K562 (cell line): ENCODE data around the gene ANP32B. TPM values are rescaled to one million over a fixed set of nuclear protein-coding genes. Genes with fewer than 3 reads are reported as not detected.

Source experiments
- AFF4 ChIP-seq: sonication (generic); formaldehyde crosslinking; IDR thresholded peaks from 2 replicates; pipeline ENCODE4 v1.8.0; 2023; ENCODE audit warnings: mild to moderate bottlenecking, missing genetic modification reagents
- CEBPB ChIP-seq: fragments of 450-650 bp; IDR thresholded peaks from 2 replicates; pipeline ENCODE4 v1.6.1; 2016; ENCODE audit warnings: missing genetic modification characterization, missing compliant biosample characterization
- ETV1 ChIP-seq: fragments of 450-650 bp; conservative IDR thresholded peaks from 2 replicates; pipeline ENCODE4 v1.6.1; 2016; ENCODE audit warnings: missing genetic modification characterization, control low read depth, low read depth, missing compliant biosample characterization
- GTF2B ChIP-seq: IDR thresholded peaks from 2 replicates; pipeline ENCODE4 v1.6.1; 2011; ENCODE audit not compliant: insufficient read length; ENCODE audit errors: extremely low read depth
- HIVEP1 ChIP-seq: fragments of 250-450 bp; sonication (Bioruptor Pico); IDR thresholded peaks from 2 replicates; pipeline ENCODE4 v1.4.0; 2020; ENCODE audit warnings: mild to moderate bottlenecking
- JUN ChIP-seq, 2 experiments: sonication (generic) in 1 of 2; formaldehyde crosslinking in 1 of 2; IDR thresholded peaks; 2 replicates each; pipeline versions ENCODE4 v1.6.1 to v1.8.0; 2012 to 2022; ENCODE audit warnings: borderline replicate concordance in 2 of 2, mild to moderate bottlenecking in 2 of 2, improper control_type of control experiment in 1 of 2, low read depth in 1 of 2, low read length in 1 of 2, missing genetic modification reagents in 1 of 2
- MCM3 ChIP-seq: fragments of 450-650 bp; IDR thresholded peaks from 2 replicates; pipeline ENCODE4 v1.6.1; 2016
- NCOA4 ChIP-seq: fragments of 450-650 bp; IDR thresholded peaks from 2 replicates; pipeline ENCODE4 v1.6.1; 2018; ENCODE audit warnings: mild to moderate bottlenecking; ENCODE audit not compliant: partially characterized antibody
- NFE2L1 ChIP-seq: fragments of 450-650 bp; IDR thresholded peaks from 2 replicates; pipeline ENCODE4 v1.6.1; 2016; ENCODE audit warnings: missing genetic modification characterization, low read depth, mild to moderate bottlenecking, missing compliant biosample characterization, moderate library complexity, borderline replicate concordance
- PML ChIP-seq: IDR thresholded peaks from 2 replicates; pipeline ENCODE4 v1.6.1; 2012; ENCODE audit warnings: low read length, inconsistent platforms
- POLR2A ChIP-seq: fragments of 450-650 bp; conservative IDR thresholded peaks from 2 replicates; pipeline ENCODE4 v1.6.1; 2016
- RBM14 ChIP-seq: fragments of 200-400 bp; formaldehyde crosslinking; IDR thresholded peaks from 2 replicates; pipeline ENCODE4 v1.6.1; 2018; ENCODE audit warnings: low read depth, mild to moderate bottlenecking, low read length, moderate library complexity, borderline replicate concordance; ENCODE audit not compliant: insufficient read depth
- SMC3 ChIP-seq: conservative IDR thresholded peaks from 2 replicates; pipeline ENCODE4 v1.6.1; 2011; ENCODE audit warnings: low read depth, low read length, improper control_type of control experiment; ENCODE audit not compliant: insufficient read depth
- SP1 ChIP-seq: sonication (generic); formaldehyde crosslinking; IDR thresholded peaks from 2 replicates; pipeline ENCODE4 v1.8.1; 2022; ENCODE audit warnings: mild to moderate bottlenecking, missing genetic modification reagents
- TCF7L2 ChIP-seq: fragments of 150-350 bp; IDR thresholded peaks from 2 replicates; pipeline ENCODE4 v1.6.1; 2016; ENCODE audit warnings: low read depth, mild to moderate bottlenecking, low read length, moderate library complexity
- ZKSCAN8 ChIP-seq: fragments of 200-800 bp; sonication (Bioruptor generic); IDR thresholded peaks from 2 replicates; pipeline ENCODE4 v1.6.1; 2016; ENCODE audit warnings: missing genetic modification characterization, missing compliant biosample characterization
- ZNF121 ChIP-seq: sonication (generic); formaldehyde crosslinking; conservative IDR thresholded peaks from 2 replicates; pipeline ENCODE4 v1.8.0; 2022; ENCODE audit warnings: missing genetic modification reagents
- ZNF134 ChIP-seq: fragments of 250-450 bp; sonication (Bioruptor Pico); conservative IDR thresholded peaks from 2 replicates; pipeline ENCODE4 v1.4.0; 2020
- ZNF324 ChIP-seq: fragments of 250-450 bp; sonication (Bioruptor Pico); IDR thresholded peaks from 2 replicates; pipeline ENCODE4 v1.4.0; 2020; ENCODE audit warnings: mild to moderate bottlenecking
- ZNF384 ChIP-seq: IDR thresholded peaks from 2 replicates; pipeline ENCODE4 v1.6.1; 2012; ENCODE audit warnings: low read depth, low read length, improper control_type of control experiment
- ZNF780A ChIP-seq: fragments of 250-450 bp; sonication (Bioruptor Pico); IDR thresholded peaks from 2 replicates; pipeline ENCODE4 v1.5.0; 2021; ENCODE audit warnings: mild to moderate bottlenecking
- ZSCAN32 ChIP-seq: fragments of 450-650 bp; formaldehyde crosslinking; IDR thresholded peaks from 2 replicates; pipeline ENCODE4 v1.4.0; 2020; ENCODE audit warnings: mild to moderate bottlenecking, moderate library complexity
- polyA plus RNA-seq, 8 experiments: library from polyadenylated mRNA; depleted of rRNA in 4 of 8; stranded (reverse) in 5 of 8; unstranded in 3 of 8; fragments of >200 nt; fragmentation: Nextera tagmentation in 2 of 8; fragmentation: Illumina TruSeq in 1 of 8; extraction: Ambion mirVana in 2 of 8; extraction: Trizol in 1 of 8; gene quantifications; 2 replicates each; pipeline versions ENCODE4 v1.2.1 to v1.2.3, GENCODE V29; 2011 to 2014; ENCODE audit warnings: inconsistent platforms in 1 of 8, missing spikeins in 1 of 8
- total RNA-seq, 7 experiments: library from RNA; depleted of rRNA in 6 of 7; stranded (reverse); fragments of >200 nt in 6 of 7; fragmentation: Illumina TruSeq in 2 of 7; extraction: Trizol in 2 of 7; gene quantifications; 2 replicates each; pipeline versions ENCODE4 v1.2.1 to v1.2.3, GENCODE V29; 2011 to 2021; ENCODE audit warnings: low replicate concordance in 1 of 7
- TF ChIP-seq, protein P1 (sequence below): fragments of 450-650 bp; conservative IDR thresholded peaks from 2 replicates; pipeline ENCODE4 v1.6.1; 2016; ENCODE audit warnings: missing genetic modification characterization, low read depth, mild to moderate bottlenecking, missing compliant biosample characterization, moderate library complexity
- TF ChIP-seq, protein P2 (sequence below): sonication (generic); formaldehyde crosslinking; IDR thresholded peaks from 2 replicates; pipeline ENCODE4 v1.8.0; 2022; ENCODE audit warnings: mild to moderate bottlenecking, low read depth, missing genetic modification reagents

ANP32B gene
- total and polyA plus RNA-seq, 9 of the 15 experiments (the other 6 are each of a cell fraction or from before 2014, with no cell fraction given), result 68.9 to 815 (median 141) TPM

GRCh38 chr9:98050351-98050750, 67.2 kb downstream of the ANP32B start (continued):
- TF ChIP-seq, protein P1, sequence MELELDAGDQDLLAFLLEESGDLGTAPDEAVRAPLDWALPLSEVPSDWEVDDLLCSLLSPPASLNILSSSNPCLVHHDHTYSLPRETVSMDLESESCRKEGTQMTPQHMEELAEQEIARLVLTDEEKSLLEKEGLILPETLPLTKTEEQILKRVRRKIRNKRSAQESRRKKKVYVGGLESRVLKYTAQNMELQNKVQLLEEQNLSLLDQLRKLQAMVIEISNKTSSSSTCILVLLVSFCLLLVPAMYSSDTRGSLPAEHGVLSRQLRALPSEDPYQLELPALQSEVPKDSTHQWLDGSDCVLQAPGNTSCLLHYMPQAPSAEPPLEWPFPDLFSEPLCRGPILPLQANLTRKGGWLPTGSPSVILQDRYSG (tag), result peak; percentile 97
- TF ChIP-seq TCF7L2 (no peak), ZNF384 (no peak), AFF4 (CRISPR knock-in tag) (no peak), SMC3 (no peak), ZNF121 (CRISPR knock-in tag) (no peak), ZNF134 (CRISPR knock-in tag) (peak; percentile 79), ZSCAN32 (CRISPR knock-in tag) (no peak), ETV1 (tag) (peak; percentile 64; the same call in 1 of the 2 replicates), ZKSCAN8 (CRISPR knock-in tag) (peak; percentile 66; the same call in 1 of the 2 replicates), PML (no peak), ZNF324 (CRISPR knock-in tag) (peak; percentile 56; the same call in 1 of the 2 replicates), JUN (IDR thresholded peaks at IDR 0.05; ENCODE audit: borderline replicate concordance, low read depth, low read length) (no peak), JUN (CRISPR knock-in tag; IDR thresholded peaks at IDR 0.05; ENCODE audit: borderline replicate concordance) (no peak), ZNF780A (CRISPR knock-in tag) (no peak), HIVEP1 (0 out of 2 replicates have a peak, but pooled peaks have one; percentile 75), POLR2A (no peak), SP1 (CRISPR knock-in tag) (no peak), CEBPB (tag) (no peak), GTF2B (no peak), NFE2L1 (peak; percentile 63; the same call in 1 of the 2 replicates), RBM14 (no peak), MCM3 (no peak), NCOA4 (no peak)
- TF ChIP-seq, protein P2, sequence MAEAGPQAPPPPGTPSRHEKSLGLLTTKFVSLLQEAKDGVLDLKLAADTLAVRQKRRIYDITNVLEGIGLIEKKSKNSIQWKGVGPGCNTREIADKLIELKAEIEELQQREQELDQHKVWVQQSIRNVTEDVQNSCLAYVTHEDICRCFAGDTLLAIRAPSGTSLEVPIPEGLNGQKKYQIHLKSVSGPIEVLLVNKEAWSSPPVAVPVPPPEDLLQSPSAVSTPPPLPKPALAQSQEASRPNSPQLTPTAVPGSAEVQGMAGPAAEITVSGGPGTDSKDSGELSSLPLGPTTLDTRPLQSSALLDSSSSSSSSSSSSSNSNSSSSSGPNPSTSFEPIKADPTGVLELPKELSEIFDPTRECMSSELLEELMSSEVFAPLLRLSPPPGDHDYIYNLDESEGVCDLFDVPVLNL, result no peak
